Measurements from ENCODE around the gene ATXN1.

The ATXN1 gene

GRCh38 chr6:16782278-16782677, 21.0 kb upstream of the ATXN1 start:
- DNase-seq = no peak

DNA sequence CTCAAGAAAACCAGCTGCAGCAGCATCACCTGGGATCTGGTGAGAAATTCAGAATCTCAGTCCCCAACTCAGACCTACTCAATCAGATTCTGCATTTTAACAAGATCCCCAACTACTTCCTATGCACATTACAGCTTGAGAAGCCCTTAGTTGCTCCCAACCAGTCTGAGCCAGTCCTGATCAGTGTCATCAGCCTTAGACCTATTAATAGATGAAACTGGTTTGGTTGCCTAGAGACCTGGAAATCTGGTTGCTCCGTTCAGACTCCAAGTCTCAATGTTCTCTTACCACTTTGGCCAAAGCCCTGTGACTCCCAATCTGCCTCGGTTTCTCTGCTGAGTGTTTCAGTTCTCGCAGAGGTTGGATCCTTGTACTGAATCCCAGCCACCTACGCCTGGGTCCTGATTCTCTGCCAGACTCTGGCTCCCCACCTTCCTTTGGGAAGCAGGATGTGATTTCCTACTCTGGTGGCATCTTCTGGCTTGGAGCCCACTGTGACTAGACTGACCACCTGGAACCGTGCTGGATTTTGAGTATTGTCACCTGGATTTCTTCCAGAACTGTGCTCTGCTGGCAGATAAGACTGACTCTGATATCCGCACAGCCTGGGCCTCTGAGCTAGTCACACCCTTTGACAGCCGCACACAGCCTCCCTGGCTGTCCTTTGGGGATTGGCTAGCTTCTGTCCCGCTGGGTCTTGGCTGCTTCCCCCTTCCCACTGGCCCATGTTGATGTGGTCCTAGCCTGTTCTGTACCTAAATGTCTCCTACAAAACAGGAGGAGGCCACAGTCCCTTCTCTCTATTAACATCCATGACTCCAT, 20.3 kb upstream of the ATXN1 start:
- DNase-seq = no peak

DNA sequence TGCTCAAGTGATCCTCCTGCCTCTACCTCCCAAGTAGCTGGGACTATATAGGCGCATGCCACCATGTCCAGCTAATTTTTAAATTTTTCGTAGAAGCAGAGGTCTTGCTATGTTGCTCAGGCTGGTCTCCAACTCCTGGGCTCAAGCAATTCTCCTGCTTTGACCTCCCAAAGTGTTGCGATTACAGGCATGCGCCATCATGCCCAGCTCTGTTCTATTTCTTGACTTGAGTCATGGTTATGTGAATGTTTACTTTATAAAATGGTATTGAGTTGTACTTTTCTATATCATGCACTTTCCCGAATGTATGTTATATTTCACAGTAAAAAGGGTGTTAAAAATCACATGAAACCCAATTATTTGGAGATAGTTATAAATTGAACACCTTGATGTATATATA, 17.3 kb upstream of the ATXN1 start:
- DNase-seq = no peak

GRCh38 chr6:16777794-16778193, 16.5 kb upstream of the ATXN1 start:
- no peak for DNase-seq

DNA sequence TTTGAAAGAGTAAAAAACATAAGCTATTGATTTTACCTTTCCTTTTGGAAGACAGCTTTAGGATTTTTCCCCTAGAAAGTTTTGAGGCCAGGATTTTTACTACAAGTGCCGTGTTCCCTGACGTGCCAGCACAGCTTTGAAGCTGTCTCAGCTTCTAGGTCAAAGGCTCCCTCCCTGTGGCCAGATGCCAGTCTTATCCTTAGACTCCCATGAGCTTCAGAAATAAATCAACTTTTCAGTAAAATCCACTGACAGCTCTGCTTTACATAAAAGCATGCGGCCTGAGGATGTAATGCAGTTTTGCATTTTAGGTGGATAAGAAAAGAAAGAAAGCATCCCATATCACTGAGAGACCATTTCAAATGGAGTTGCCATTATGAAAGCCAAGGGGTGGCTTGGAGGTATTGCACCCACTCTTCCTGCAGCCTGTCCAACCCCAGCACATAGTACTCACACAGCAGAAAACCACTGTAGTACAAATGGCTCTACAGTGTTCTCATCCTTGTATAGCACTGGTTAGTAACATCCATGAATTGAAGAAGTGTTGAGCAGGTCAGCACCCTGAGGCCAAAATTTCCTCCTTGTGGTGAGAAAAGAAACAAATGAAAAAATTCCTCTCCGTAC, 15.2 kb upstream of the ATXN1 start:
- DNase-seq = no peak

- DNase-seq = no peak
These were observed 13.2 kb upstream of the ATXN1 start for GRCh38 chr6:16774437-16774836.

GRCh38 chr6:16773362-16773761, 12.1 kb upstream of the ATXN1 start:
- DNase-seq = no peak

GRCh38 chr6:16770701-16771569, 9.7 kb upstream of the ATXN1 start:
- DNase-seq = peak; percentile 53

DNA sequence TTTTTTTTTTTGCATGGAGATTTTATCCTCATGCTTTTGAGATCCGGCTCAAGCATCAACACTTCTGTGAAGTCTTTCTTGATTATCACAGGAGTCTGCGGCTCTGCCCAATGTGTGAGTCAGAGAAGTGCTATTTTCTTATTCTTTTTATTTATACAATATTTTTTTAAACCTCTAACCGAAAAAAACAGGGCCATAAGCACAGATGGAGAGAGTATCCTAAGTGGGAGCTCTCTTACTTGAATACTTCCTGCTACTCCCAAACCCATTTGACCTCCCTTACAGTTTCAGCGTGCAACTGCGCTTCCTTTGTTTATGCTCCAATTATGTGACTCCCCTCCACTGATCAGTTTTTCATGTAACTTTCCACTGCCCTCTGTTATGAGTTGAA, 8.7 kb upstream of the ATXN1 start:
- no peak for DNase-seq

GRCh38 chr6:16769131-16769985, 8.1 kb upstream of the ATXN1 start:
- no peak for DNase-seq

DNA sequence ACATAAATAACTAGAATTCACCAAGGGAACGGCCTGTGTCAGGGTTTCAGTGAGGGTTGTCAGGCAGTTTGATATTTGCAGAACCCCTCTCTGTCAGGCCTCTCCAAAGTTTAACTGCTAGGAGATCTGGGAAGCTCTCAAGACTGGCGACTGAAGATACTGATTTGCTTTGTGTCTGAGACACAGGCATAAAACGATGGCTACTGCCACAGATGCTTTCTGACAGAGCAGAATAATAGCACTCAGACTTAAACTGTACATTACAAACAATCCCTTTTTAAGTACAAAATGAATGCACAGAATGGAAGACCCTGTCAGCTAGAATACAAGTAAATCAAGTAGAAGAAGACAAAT, 7.2 kb upstream of the ATXN1 start:
- no peak for DNase-seq

GRCh38 chr6:16767765-16768476, 6.7 kb upstream of the ATXN1 start:
- no peak for DNase-seq

GRCh38 chr6:16766836-16767745, 5.8 kb upstream of the ATXN1 start:
- no peak for DNase-seq

GRCh38 chr6:16766043-16766536, 4.8 kb upstream of the ATXN1 start:
- no peak for DNase-seq

DNA sequence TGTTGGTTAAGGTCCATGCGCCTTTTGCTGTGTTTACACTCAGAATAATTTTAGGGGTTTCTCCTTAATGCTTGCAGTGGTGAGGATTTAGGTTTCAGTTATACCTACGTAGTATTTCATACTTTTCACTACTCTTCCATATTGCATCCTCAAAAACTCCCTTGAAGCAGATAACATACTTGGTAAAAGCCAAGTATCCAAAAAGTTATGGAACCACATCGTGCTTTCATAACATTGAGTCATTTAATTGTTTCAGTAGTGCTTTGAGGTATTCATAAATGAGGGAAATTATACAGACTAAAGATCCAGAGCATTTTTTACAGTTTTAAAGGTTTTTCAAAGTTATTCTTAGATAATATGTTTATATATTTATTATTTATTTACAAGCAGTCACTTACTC, 4.0 kb upstream of the ATXN1 start:
- DNase-seq = no peak

- no peak for DNase-seq
These were observed 3.1 kb upstream of the ATXN1 start for GRCh38 chr6:16764188-16764950.

DNA sequence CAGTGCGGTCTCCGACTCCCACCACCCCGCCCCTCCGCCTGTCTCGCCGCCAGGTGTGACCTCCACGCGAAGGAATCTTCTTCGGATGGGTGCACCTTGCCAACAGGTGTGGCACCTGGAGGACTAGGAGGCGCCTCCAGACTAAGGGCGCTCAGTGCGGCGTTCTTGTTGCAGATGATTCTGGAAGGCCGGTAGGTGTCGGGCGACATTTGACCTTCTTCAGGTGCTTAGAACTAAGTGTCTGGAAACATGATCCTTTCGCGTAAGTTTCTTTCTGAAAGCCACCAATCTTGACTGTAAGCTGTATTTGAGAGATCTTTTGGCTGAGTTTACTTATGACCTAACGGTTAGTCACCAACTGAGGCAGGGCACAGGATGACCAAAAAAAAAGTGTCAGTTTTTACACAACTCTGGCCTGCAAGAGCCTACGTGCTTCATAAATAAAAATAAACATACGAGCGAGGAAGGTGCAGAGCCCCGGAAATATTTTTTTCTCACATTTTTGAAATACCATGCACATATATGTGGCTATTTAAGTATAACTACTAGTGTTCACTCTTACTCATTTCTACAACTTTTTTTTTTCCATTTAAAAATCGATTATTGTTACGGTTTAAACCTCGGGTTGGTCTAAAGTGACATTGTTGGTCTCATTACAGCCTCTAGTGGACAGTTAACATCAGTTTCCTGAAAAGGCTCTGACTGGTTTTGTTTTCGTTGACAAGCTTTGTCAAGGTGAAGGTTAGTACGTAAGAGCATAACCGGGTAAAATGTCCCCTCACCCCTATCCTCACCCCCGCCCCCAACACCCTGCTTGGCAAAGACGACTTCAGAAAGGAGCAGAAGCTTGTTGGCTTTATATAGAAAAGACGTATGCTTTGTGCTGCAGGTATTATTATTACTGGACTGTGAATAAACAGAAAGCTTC, 1.6 kb upstream of the ATXN1 start:
- peak; percentile 24 for DNase-seq

- DNase-seq = no peak
These were observed 949 bp upstream of the ATXN1 start for GRCh38 chr6:16762268-16762549.

Data from activated gamma-delta T cell (primary cell).